GM19043 (cell line): Measurements from ENCODE around the gene CYB561.
"Not testable (repeated sequence)": the region's sequence is repeated elsewhere in the genome, so short reads cannot be mapped to it uniquely, and the experiment has no call there.

ENCODE experiments used
- ATAC-seq: cut with Tn5 transposase; IDR thresholded peaks from one replicate; pipeline ENCODE4 v1.9.1; 2021; ENCODE audit warnings: low read depth; ENCODE audit not compliant: unreplicated experiment

The CYB561 gene

GRCh38 chr17:63479495-63480184 is 33.5 kb upstream of the CYB561 start:
- no peak for ATAC-seq

- no peak for ATAC-seq
Measured at GRCh38 chr17:63478814-63479494, 32.8 kb upstream of the CYB561 start.

- no peak for ATAC-seq
Measured at GRCh38 chr17:63477480-63478440, 31.7 kb upstream of the CYB561 start.

- ATAC-seq, result no peak
Measured at GRCh38 chr17:63476854-63477479, 30.9 kb upstream of the CYB561 start, which contains the start of gene ACE. Gene ACE, plus strand, starts transcription at chr17:63477061. Its CDS starts 34 bp downstream, at chr17:63477095.

GRCh38 chr17:63476459-63476853 is 30.4 kb upstream of the CYB561 start:
- ATAC-seq, result no peak

GRCh38 chr17:63475491-63476412 is 29.6 kb upstream of the CYB561 start:
- ATAC-seq, result no peak

GRCh38 chr17:63474586-63475460 is 28.7 kb upstream of the CYB561 start:
- ATAC-seq, result no peak

- ATAC-seq, result no peak
Measured at GRCh38 chr17:63474174-63474573, 28.1 kb upstream of the CYB561 start.

- ATAC-seq, result not testable (repeated sequence)
Measured at GRCh38 chr17:63468099-63468498, 22.0 kb upstream of the CYB561 start.

- ATAC-seq, result no peak
Measured at GRCh38 chr17:63464691-63465236, 18.7 kb upstream of the CYB561 start.

GRCh38 chr17:63463771-63464170 is 17.7 kb upstream of the CYB561 start:
- ATAC-seq, result no peak

- ATAC-seq, result no peak
Measured at GRCh38 chr17:63460018-63460417, 13.9 kb upstream of the CYB561 start.

GRCh38 chr17:63458478-63458877 is 12.4 kb upstream of the CYB561 start:
- no peak for ATAC-seq

GRCh38 chr17:63455417-63455816 is 9.3 kb upstream of the CYB561 start:
- no peak for ATAC-seq

- no peak for ATAC-seq
Measured at GRCh38 chr17:63454915-63455314, 8.8 kb upstream of the CYB561 start.

- ATAC-seq, result not testable (repeated sequence)
Measured at GRCh38 chr17:63454357-63454756, 8.3 kb upstream of the CYB561 start.

- no peak for ATAC-seq
Measured at GRCh38 chr17:63452962-63453551, 7.0 kb upstream of the CYB561 start.
